Skeletal muscle satellite cell (primary cell): ENCODE measurements around the gene CNOT6.
A peak's percentile ranks its signal among the peaks of the same experiment; 100 is the strongest.

Experiments used
- H3K27me3 ChIP-seq: 2 replicates; pipeline ENCODE4 v1.7.0; 2013; ENCODE audit warnings: low read length; ENCODE audit not compliant: control insufficient read depth, insufficient read depth
- H3K36me3 ChIP-seq: 2 replicates; pipeline ENCODE4 v1.7.0; 2013; ENCODE audit warnings: mild to moderate bottlenecking, control low read depth, low read length; ENCODE audit not compliant: insufficient read depth
- H3K4me1 ChIP-seq: 2 replicates; pipeline ENCODE4 v1.7.0; 2013; ENCODE audit warnings: low read length; ENCODE audit not compliant: control insufficient read depth, insufficient read depth
- H3K4me2 ChIP-seq: 2 replicates; pipeline ENCODE4 v1.7.0; 2013; ENCODE audit warnings: mild to moderate bottlenecking, low read length
- H3K4me3 ChIP-seq: 2 replicates; pipeline ENCODE4 v1.7.0; 2013; ENCODE audit warnings: low read length
- H3K9ac ChIP-seq: 2 replicates; pipeline ENCODE4 v1.7.0; 2013; ENCODE audit warnings: mild to moderate bottlenecking, low read depth, low read length, moderate library complexity
- H3K9me3 ChIP-seq: replicated peaks from 2 replicates; pipeline ENCODE4 v1.7.0; 2013; ENCODE audit warnings: mild to moderate bottlenecking, control low read depth, low read length

Gene CNOT6

GRCh38 chr5:180618487-180618828 is 124.3 kb downstream of the CNOT6 start:
- no peaks in the 10 kb centered on the region for H3K9me3 ChIP-seq
- peaks cover 14% of the 10 kb centered on the region for H3K27me3 ChIP-seq
- H3K9ac ChIP-seq = no peak overlapping the region
- H3K4me2 ChIP-seq = peak overlapping the region; percentile 91
- H3K36me3 ChIP-seq = no peaks in the 10 kb centered on the region
- H3K4me1 ChIP-seq = peaks cover 6% of the 10 kb centered on the region
- peak overlapping the region; percentile 69 for H3K4me3 ChIP-seq

GRCh38 chr5:180618829-180619562 is 124.8 kb downstream of the CNOT6 start:
- Histone ChIP-seq H3K36me3 (no peaks in the 10 kb centered on the region), H3K4me3 (peak overlapping the region; percentile 69), H3K27me3 (peaks cover 14% of the 10 kb centered on the region), H3K4me1 (peaks cover 6% of the 10 kb centered on the region), H3K4me2 (peak overlapping the region; percentile 91), H3K9me3 (no peaks in the 10 kb centered on the region), H3K9ac (no peak overlapping the region)

- H3K9me3 ChIP-seq = no peaks in the 10 kb centered on the region
- H3K4me2 ChIP-seq = peak overlapping the region; percentile 91
- no peak overlapping the region for H3K9ac ChIP-seq
- H3K4me1 ChIP-seq = peaks cover 6% of the 10 kb centered on the region
- peaks cover 14% of the 10 kb centered on the region for H3K27me3 ChIP-seq
- no peak overlapping the region for H3K4me3 ChIP-seq
- H3K36me3 ChIP-seq = no peaks in the 10 kb centered on the region
These were observed 125.4 kb downstream of the CNOT6 start for GRCh38 chr5:180619563-180619915.

GRCh38 chr5:180620014-180620413 is 125.8 kb downstream of the CNOT6 start:
- no peak overlapping the region for H3K9ac ChIP-seq
- no peak overlapping the region for H3K4me2 ChIP-seq
- H3K27me3 ChIP-seq = peaks cover 14% of the 10 kb centered on the region
- no peaks in the 10 kb centered on the region for H3K9me3 ChIP-seq
- H3K36me3 ChIP-seq = no peaks in the 10 kb centered on the region
- H3K4me1 ChIP-seq = peaks cover 6% of the 10 kb centered on the region
- H3K4me3 ChIP-seq = no peak overlapping the region

DNA sequence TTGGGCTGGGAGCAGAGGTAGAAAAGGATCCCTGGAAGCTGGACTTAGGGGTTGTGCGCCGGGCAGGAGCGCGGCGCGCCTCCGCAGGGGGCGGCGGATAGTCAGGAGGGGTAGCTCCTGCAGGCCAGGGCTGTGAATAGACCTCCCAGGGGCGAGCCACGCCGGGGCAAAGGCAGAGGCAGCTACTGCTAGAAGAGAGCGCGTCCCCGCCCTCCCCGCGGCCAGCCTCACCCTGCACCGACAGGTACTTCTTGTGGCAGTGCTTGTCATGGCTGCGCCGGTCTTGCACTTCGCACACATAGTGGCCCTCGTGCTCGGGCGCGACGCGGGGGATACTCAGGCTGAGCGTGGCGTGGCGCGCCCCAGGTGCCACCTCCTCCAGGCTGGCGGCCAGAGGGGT is 127.1 kb downstream of the CNOT6 start:
- Histone ChIP-seq H3K9me3 (no peaks in the 10 kb centered on the region), H3K4me2 (no peak overlapping the region), H3K27me3 (peaks cover 14% of the 10 kb centered on the region), H3K4me1 (peaks cover 6% of the 10 kb centered on the region), H3K36me3 (no peaks in the 10 kb centered on the region), H3K9ac (no peak overlapping the region), H3K4me3 (no peak overlapping the region)

GRCh38 chr5:180622910-180623309 is 128.7 kb downstream of the CNOT6 start:
- Histone ChIP-seq H3K4me3 (no peak overlapping the region), H3K27me3 (peaks cover 10% of the 10 kb centered on the region), H3K9ac (no peak overlapping the region), H3K36me3 (no peaks in the 10 kb centered on the region), H3K9me3 (no peaks in the 10 kb centered on the region), H3K4me2 (no peak overlapping the region), H3K4me1 (peaks cover 6% of the 10 kb centered on the region)

- H3K4me1 ChIP-seq = peaks cover 6% of the 10 kb centered on the region
- peaks cover 7% of the 10 kb centered on the region for H3K27me3 ChIP-seq
- no peak overlapping the region for H3K9ac ChIP-seq
- no peaks in the 10 kb centered on the region for H3K9me3 ChIP-seq
- no peaks in the 10 kb centered on the region for H3K36me3 ChIP-seq
- no peak overlapping the region for H3K4me2 ChIP-seq
- H3K4me3 ChIP-seq = no peak overlapping the region
These were observed 129.2 kb downstream of the CNOT6 start for GRCh38 chr5:180623411-180623834.

DNA sequence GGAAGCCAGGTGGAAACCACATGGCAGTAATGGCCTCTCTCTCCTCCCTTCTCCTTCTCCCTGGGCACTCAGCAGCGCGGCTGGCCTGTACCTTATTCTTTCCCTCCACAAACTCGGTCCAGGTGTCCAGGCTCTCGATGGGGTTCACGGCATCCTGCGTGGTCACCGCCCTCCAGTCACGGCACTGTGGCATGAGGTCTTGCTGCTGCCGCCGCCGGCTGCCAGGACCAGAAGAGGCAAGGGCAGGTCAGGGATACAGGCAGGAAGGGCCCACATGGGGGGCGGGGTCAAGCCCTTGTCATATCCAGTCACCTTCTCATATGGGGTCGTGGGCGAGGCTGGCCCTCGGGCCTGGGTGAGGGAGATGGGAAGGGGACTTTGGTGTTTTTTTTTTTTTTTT is 129.7 kb downstream of the CNOT6 start:
- Histone ChIP-seq H3K4me2 (no peak overlapping the region), H3K4me1 (peaks cover 2% of the 10 kb centered on the region), H3K27me3 (peaks cover 7% of the 10 kb centered on the region), H3K4me3 (no peak overlapping the region), H3K9ac (no peak overlapping the region), H3K9me3 (no peaks in the 10 kb centered on the region), H3K36me3 (no peaks in the 10 kb centered on the region)

DNA sequence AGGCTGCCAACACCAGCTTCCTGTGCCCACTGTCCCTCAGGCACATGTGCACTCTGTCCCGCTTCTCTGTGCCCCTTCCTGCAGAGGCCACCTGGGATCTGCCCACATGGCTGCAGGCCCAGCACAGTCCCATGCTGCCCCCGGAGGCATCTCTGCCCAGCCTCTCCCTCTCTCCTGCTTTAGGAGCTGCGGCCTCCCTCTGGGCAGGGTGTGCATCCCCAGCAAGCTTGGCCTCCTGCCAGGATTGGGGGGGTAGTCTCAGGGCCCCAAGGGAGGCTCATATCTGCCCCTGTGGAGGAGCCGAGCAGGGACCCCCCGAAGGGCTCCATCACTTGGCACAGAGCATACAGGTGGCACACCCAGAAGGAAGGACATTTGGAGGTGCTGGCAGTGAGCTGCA is 130.4 kb downstream of the CNOT6 start:
- peaks cover 7% of the 10 kb centered on the region for H3K27me3 ChIP-seq
- H3K4me3 ChIP-seq = no peak overlapping the region
- no peaks in the 10 kb centered on the region for H3K36me3 ChIP-seq
- no peak overlapping the region for H3K4me2 ChIP-seq
- no peaks in the 10 kb centered on the region for H3K4me1 ChIP-seq
- no peak overlapping the region for H3K9ac ChIP-seq
- H3K9me3 ChIP-seq = no peaks in the 10 kb centered on the region

DNA sequence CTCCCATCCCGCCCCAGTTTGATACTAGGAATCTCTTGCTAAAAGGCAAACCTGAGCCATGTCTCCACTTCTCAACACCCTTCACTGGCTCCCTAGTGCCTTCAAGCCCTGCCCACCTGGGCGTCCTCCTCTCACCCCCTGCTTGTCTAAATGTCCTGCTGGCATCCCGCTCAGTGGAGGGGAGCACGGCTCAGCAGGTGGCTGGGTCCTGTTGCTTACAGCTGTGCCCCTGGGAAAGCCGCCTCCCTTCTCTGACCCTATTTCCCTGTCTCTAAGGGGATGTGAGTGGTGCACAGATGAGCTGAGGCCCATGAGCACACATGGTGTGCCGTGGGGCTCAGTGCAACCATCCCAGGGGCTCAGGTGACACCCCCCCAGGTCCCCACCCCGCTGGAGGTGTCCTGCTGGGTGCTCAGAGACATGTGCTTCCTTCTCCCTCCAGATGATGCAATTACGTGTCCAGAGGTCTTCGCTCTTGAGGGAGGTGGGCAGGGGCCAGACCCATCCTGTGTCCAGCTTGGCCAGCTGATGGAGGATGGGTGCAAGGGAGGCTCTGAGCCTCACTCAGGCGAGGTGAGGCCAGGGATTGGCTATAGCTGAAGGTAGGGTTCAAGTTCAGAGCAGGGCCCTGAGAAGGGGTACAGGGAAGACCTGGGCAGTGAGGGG is 131.1 kb downstream of the CNOT6 start:
- no peak overlapping the region for H3K4me3 ChIP-seq
- peaks cover under 1% of the 10 kb centered on the region for H3K27me3 ChIP-seq
- no peaks in the 10 kb centered on the region for H3K4me1 ChIP-seq
- H3K36me3 ChIP-seq = no peaks in the 10 kb centered on the region
- H3K9ac ChIP-seq = no peak overlapping the region
- H3K4me2 ChIP-seq = no peak overlapping the region
- no peaks in the 10 kb centered on the region for H3K9me3 ChIP-seq

DNA sequence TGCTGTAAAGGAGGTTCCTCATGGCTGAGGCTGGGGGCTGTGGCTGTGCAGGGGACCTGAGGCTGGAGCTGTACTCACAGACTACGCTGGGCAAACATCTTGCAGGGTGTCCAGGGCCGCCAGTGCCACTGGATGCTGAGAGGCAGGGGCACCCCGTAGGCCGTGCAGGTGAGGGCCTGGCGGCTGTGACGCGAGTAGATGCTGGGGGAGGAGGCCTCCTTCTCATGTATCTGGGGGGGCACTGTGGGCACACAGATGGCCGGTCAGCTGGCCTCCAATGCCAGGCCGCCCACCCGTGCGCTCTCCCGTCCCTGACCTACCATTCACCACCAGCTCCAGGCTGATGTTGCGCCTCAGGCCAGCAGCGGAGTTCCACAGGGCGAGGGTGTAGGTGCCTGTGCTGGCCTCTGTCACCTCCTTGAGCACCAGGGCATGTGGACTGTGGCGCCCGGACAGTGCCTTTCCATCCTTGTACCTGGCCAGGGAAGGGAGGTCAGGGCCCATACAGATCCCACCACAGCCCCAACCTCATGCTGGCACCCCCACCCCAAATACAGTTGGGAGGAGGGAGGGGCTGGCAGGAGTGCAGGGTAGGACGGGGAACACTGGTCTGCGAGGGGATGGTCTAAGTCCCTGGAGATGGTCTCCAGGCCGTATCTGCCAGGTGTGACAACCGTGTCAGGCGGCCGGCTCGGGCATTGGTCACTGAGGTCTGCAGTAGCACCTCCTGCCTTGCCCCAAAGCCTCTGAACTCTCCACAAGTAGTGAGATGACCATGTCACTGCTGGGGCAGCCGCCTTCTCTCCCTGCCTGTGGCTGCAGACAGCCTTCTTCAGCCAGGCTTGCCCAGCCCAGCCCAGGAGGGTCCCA is 131.8 kb downstream of the CNOT6 start:
- Histone ChIP-seq H3K9ac (no peak overlapping the region), H3K27me3 (no peaks in the 10 kb centered on the region)

More for the DNA sequence above, 131.8 kb downstream of the CNOT6 start:
- no peaks in the 10 kb centered on the region for H3K36me3 ChIP-seq
- H3K4me2 ChIP-seq = no peak overlapping the region
- H3K4me3 ChIP-seq = no peak overlapping the region
- H3K4me1 ChIP-seq = no peaks in the 10 kb centered on the region
- no peaks in the 10 kb centered on the region for H3K9me3 ChIP-seq
